Bronchial epithelial cell (primary cell): Measurements from ENCODE around the gene STYXL1. TPM values are rescaled to one million over a fixed set of nuclear protein-coding genes. Genes with fewer than 3 reads are reported as not detected.
A peak's percentile ranks its signal among the peaks of the same experiment; 100 is the strongest.

ENCODE experiments used
- DNase-seq: peaks from one replicate; pipeline ENCODE4 v3.0.0-alpha.2; 2010; ENCODE audit warnings: low read depth
- FAIRE-seq: peaks from 2 replicates; lab custom pipeline; 2011; peaks lifted over from hg19 to GRCh38; lab: Jason Lieb, UNC
- H3K27me3 ChIP-seq: 2 replicates; pipeline ENCODE4 v1.5.1; 2011; ENCODE audit warnings: low read length; ENCODE audit not compliant: control insufficient read depth, insufficient read depth
- H3K36me3 ChIP-seq: 2 replicates; pipeline ENCODE4 v1.5.1; 2011; ENCODE audit warnings: low read length; ENCODE audit not compliant: control insufficient read depth, insufficient read depth
- H3K4me3 ChIP-seq: 2 replicates; pipeline ENCODE4 v1.5.1; 2011; ENCODE audit warnings: mild to moderate bottlenecking, low read depth, low read length, control low read depth
- total RNA-seq: library from RNA; depleted of rRNA; stranded (reverse); fragments of >200 nt; gene quantifications from 2 replicates; pipeline ENCODE4 v1.2.1, GENCODE V29; 2014
- TF ChIP-seq, protein P1 (sequence below): IDR thresholded peaks from 2 replicates; pipeline ENCODE4 v1.5.1; 2011; ENCODE audit warnings: mild to moderate bottlenecking, moderate library complexity, low read length, control low read depth, inconsistent platforms; ENCODE audit not compliant: insufficient read depth, severe bottlenecking

The STYXL1 gene
- total RNA-seq, 1 donor from 2014 or later: 47.7 TPM

DNA sequence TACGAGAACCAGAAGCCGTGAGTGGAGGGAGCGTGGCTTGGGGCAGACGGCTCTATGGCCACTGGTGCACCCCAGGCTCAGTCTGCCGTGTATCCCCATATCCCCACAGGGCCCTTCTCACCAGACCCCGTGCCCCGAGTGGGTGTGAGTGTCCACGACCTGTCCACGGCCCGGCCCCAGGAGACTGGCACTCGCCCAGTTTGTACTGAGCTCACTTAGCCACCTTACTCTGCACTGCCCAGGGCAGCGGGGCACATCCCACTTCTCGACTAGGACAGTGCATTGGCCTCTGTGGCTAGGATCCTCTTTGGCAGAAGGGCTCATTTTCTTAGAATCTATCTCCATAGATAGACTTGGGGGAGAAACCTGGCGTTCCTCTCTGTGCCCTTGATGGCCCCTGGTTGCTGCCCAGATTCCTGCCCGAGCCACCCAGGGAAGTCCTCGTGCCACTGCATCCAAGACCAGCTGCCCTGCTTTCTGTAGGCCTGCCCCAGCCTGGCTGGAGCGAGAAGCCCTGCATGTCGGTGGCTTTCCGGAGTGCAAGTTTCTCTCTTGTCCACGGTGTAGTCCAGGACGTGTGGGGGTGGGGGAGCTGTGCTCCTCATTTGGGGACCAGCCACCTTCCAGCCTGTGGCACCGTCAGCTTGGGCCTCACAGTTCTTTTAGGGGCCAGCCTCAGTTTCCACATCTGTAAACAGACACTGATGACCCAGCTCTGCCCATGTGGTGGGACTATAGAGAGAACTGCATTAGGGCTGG is 65.3 kb downstream of the STYXL1 start:
- Histone ChIP-seq H3K4me3 (no peak overlapping the region), H3K36me3 (peaks cover 29% of the 10 kb centered on the region), H3K27me3 (no peaks in the 10 kb centered on the region)
- TF ChIP-seq, protein P1, sequence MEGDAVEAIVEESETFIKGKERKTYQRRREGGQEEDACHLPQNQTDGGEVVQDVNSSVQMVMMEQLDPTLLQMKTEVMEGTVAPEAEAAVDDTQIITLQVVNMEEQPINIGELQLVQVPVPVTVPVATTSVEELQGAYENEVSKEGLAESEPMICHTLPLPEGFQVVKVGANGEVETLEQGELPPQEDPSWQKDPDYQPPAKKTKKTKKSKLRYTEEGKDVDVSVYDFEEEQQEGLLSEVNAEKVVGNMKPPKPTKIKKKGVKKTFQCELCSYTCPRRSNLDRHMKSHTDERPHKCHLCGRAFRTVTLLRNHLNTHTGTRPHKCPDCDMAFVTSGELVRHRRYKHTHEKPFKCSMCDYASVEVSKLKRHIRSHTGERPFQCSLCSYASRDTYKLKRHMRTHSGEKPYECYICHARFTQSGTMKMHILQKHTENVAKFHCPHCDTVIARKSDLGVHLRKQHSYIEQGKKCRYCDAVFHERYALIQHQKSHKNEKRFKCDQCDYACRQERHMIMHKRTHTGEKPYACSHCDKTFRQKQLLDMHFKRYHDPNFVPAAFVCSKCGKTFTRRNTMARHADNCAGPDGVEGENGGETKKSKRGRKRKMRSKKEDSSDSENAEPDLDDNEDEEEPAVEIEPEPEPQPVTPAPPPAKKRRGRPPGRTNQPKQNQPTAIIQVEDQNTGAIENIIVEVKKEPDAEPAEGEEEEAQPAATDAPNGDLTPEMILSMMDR: no peak
- DNase-seq (no peak), FAIRE-seq (no peak)

DNA sequence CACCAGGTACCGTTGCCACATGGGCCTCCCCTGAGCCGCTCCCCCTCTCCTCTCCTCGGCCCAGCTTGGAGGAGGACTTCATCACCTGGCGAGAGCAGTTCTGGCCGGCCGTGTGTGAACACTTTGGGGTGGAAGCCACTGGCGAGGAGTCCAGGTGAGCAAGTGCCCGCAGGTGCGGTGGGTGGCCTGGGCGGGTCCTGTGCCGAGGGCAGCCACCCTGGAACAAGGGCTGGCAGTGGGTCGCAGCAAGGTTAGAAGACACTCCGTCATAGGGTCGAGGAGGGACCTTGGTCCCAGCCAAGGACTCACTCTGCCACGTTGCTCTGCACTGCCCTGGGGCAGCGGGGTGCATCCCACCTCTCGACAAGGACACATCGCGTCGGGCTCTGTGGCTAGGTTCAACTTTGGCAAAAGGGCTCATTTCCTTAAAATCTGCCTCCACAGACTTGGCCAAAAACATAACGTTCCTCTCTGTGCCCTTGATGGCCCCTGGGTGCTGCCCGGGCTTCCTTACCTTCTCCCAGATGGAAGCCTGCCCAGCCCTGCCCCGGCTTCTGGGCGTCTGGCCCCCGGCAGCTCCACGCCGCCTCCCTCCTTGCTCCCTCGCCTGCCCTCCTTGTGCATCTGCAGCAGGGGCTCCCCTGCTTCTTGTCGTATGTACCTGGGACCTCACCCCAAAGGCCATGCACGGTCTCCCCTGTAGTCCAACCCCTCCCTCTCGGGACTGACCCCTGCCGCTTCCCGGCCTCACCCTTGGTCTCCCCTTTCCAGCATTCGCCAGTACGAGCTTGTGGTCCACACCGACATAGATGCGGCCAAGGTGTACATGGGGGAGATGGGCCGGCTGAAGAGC is 66.1 kb downstream of the STYXL1 start:
- Histone ChIP-seq H3K27me3 (no peaks in the 10 kb centered on the region), H3K36me3 (peaks cover 31% of the 10 kb centered on the region), H3K4me3 (no peak overlapping the region)
- TF ChIP-seq, protein P1: no peak
- DNase-seq (no peak), FAIRE-seq (peak; percentile 13)

- Histone ChIP-seq H3K4me3 (no peak overlapping the region), H3K27me3 (no peaks in the 10 kb centered on the region), H3K36me3 (peaks cover 28% of the 10 kb centered on the region)
- FAIRE-seq (no peak), DNase-seq (no peak)
- TF ChIP-seq, protein P1: no peak
Measured at GRCh38 chr7:75981203-75981452, 66.7 kb downstream of the STYXL1 start.

- H3K4me3 ChIP-seq: no peak overlapping the region
- FAIRE-seq (no peak), DNase-seq (no peak)
- H3K27me3 ChIP-seq: no peaks in the 10 kb centered on the region
- TF ChIP-seq, protein P1: no peak
- peaks cover 26% of the 10 kb centered on the region for H3K36me3 ChIP-seq
Measured at GRCh38 chr7:75980430-75981202, 67.2 kb downstream of the STYXL1 start.

DNA sequence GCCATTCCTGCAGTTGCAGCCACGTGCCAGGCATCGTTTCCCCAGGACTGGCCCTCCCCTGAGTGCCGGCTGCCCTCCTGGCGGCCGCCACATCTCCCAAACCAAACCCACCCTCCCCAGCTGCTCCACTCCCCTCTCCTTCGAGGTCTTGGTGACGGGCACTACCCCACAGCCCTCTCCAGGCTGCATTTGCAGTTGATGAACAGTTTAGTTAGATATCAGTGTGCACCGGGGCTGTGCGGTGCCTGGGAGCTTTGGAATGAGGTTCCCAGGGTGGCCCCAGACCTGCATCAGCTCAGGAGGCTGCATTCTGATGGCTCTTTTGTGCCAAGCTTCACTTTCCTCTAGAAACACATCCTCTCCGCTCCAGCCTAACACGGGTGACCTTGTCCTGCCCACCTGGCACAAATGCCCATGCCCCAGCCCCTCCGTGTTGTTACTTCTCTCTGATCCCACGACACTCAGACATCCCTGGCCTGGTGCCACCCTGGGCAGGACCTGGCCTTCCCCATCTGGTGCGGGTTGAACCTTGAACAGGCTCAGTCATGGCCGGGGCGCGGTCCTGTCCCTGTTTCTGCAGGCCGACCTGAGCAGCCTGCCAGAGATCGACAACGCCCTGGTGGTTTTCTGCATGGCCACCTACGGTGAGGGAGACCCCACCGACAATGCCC is 67.9 kb downstream of the STYXL1 start:
- FAIRE-seq (no peak), DNase-seq (no peak)
- TF ChIP-seq, protein P1: no peak
- Histone ChIP-seq H3K36me3 (peaks cover 23% of the 10 kb centered on the region), H3K4me3 (no peak overlapping the region), H3K27me3 (no peaks in the 10 kb centered on the region)
